Osteoblast (primary cell): ENCODE data around the gene TIAM2. TPM values are rescaled to one million over a fixed set of nuclear protein-coding genes. Genes with fewer than 3 reads are reported as not detected.
"Not testable (repeated sequence)": the region's sequence is repeated elsewhere in the genome, so short reads cannot be mapped to it uniquely, and the experiment has no call there.

Experiments used
- DNase-seq: peaks from one replicate; pipeline ENCODE4 v3.0.0; 2011; ENCODE audit warnings: low spot score, mixed read lengths; ENCODE audit not compliant: insufficient read length; ENCODE audit errors: missing footprints
- H2AFZ ChIP-seq: 2 replicates; pipeline ENCODE4 v1.6.0; 2011; ENCODE audit warnings: mild to moderate bottlenecking, low read length
- H3K27ac ChIP-seq: 2 replicates; pipeline ENCODE4 v1.5.1; 2011; ENCODE audit warnings: mild to moderate bottlenecking, low read depth, low read length, moderate library complexity
- H3K27me3 ChIP-seq: 2 replicates; pipeline ENCODE4 v1.6.0; 2012; ENCODE audit warnings: mild to moderate bottlenecking, control low read depth, inconsistent platforms, low read length, moderate library complexity; ENCODE audit not compliant: insufficient read depth
- H3K36me3 ChIP-seq: 2 replicates; pipeline ENCODE4 v1.5.1; 2011; ENCODE audit warnings: mild to moderate bottlenecking, low read length, control low read depth, moderate library complexity; ENCODE audit not compliant: insufficient read depth
- H3K4me1 ChIP-seq: 2 replicates; pipeline ENCODE4 v1.5.1; 2011; ENCODE audit warnings: mild to moderate bottlenecking, low read length, control low read depth, moderate library complexity; ENCODE audit not compliant: insufficient read depth
- H3K4me2 ChIP-seq: 2 replicates; pipeline ENCODE4 v1.6.0; 2011; ENCODE audit warnings: mild to moderate bottlenecking, low read length; ENCODE audit not compliant: insufficient read depth
- H3K4me3 ChIP-seq: fragments of 200-600 bp; sonication (generic); 3 replicates; pipeline ENCODE4 v1.5.1; 2012; ENCODE audit warnings: mild to moderate bottlenecking, low read length, inconsistent platforms; ENCODE audit not compliant: insufficient read depth
- H3K79me2 ChIP-seq: 2 replicates; pipeline ENCODE4 v1.6.0; 2012; ENCODE audit warnings: mild to moderate bottlenecking, low read length, control low read depth, inconsistent platforms; ENCODE audit not compliant: insufficient read depth
- H3K9me3 ChIP-seq: 2 replicates; pipeline ENCODE4 v1.5.1; 2011; ENCODE audit warnings: low read depth, low read length, control low read depth
- H4K20me1 ChIP-seq: 2 replicates; pipeline ENCODE4 v1.6.0; 2012; ENCODE audit warnings: mild to moderate bottlenecking, low read length, control low read depth; ENCODE audit not compliant: insufficient read depth
- CTCF ChIP-seq: IDR thresholded peaks from 2 replicates; pipeline ENCODE4 v1.5.1; 2011; ENCODE audit warnings: mild to moderate bottlenecking, low read depth, low read length, moderate library complexity; ENCODE audit errors: extremely low read depth
- total RNA-seq: library from RNA; depleted of rRNA; stranded (reverse); fragments of >200 nt; gene quantifications from 2 replicates; pipeline ENCODE4 v1.2.3, GENCODE V29; 2012

The TIAM2 gene
- total RNA-seq, 1 donor, result 31.8 TPM

- H2AFZ ChIP-seq, result no peak overlapping the region
- no peak for TF ChIP-seq CTCF
- H3K27me3 ChIP-seq, result no peaks in the 10 kb centered on the region
- no peak overlapping the region for H3K27ac ChIP-seq
- H3K4me1 ChIP-seq, result peaks cover 27% of the 10 kb centered on the region
- no peak overlapping the region for H3K4me3 ChIP-seq
- no peaks in the 10 kb centered on the region for H3K36me3 ChIP-seq
- H3K79me2 ChIP-seq, result no peaks in the 10 kb centered on the region
- no peak for DNase-seq
- no peaks in the 10 kb centered on the region for H3K9me3 ChIP-seq
- no peaks in the 10 kb centered on the region for H4K20me1 ChIP-seq
- no peak overlapping the region for H3K4me2 ChIP-seq
Observed at GRCh38 chr6:155091756-155092155, 96.6 kb downstream of the TIAM2 start.

GRCh38 chr6:155093430-155093829 is 98.3 kb downstream of the TIAM2 start:
- Histone ChIP-seq H3K4me3 (no peak overlapping the region), H4K20me1 (no peaks in the 10 kb centered on the region)

GRCh38 chr6:155100087-155100486 is 105.0 kb downstream of the TIAM2 start:
- no peaks in the 10 kb centered on the region for H3K9me3 ChIP-seq
- TF ChIP-seq CTCF, result no peak
- H3K4me1 ChIP-seq, result peaks cover 20% of the 10 kb centered on the region
- H3K79me2 ChIP-seq, result peaks cover 2% of the 10 kb centered on the region
- H3K4me3 ChIP-seq, result no peak overlapping the region
- H3K36me3 ChIP-seq, result no peaks in the 10 kb centered on the region
- no peaks in the 10 kb centered on the region for H3K27me3 ChIP-seq
- no peak overlapping the region for H2AFZ ChIP-seq
- H3K27ac ChIP-seq, result no peak overlapping the region
- H4K20me1 ChIP-seq, result no peaks in the 10 kb centered on the region
- no peak overlapping the region for H3K4me2 ChIP-seq
- no peak for DNase-seq

More at GRCh38 chr6:155093430-155093829, 98.3 kb downstream of the TIAM2 start:
- Histone ChIP-seq H3K4me1 (peaks cover 27% of the 10 kb centered on the region), H2AFZ (no peak overlapping the region), H3K4me2 (no peak overlapping the region), H3K36me3 (no peaks in the 10 kb centered on the region), H3K27ac (no peak overlapping the region), H3K79me2 (no peaks in the 10 kb centered on the region), H3K9me3 (no peaks in the 10 kb centered on the region), H3K27me3 (no peaks in the 10 kb centered on the region)
- TF ChIP-seq CTCF, result no peak
- no peak for DNase-seq

GRCh38 chr6:155100591-155100990 is 105.5 kb downstream of the TIAM2 start:
- H2AFZ ChIP-seq, result no peak overlapping the region
- TF ChIP-seq CTCF, result no peak
- H3K27ac ChIP-seq, result no peak overlapping the region
- no peaks in the 10 kb centered on the region for H3K36me3 ChIP-seq
- peaks cover 2% of the 10 kb centered on the region for H3K79me2 ChIP-seq
- no peak overlapping the region for H3K4me2 ChIP-seq
- DNase-seq, result no peak
- peaks cover 19% of the 10 kb centered on the region for H3K4me1 ChIP-seq
- H3K27me3 ChIP-seq, result no peaks in the 10 kb centered on the region
- no peaks in the 10 kb centered on the region for H4K20me1 ChIP-seq
- no peaks in the 10 kb centered on the region for H3K9me3 ChIP-seq
- H3K4me3 ChIP-seq, result no peak overlapping the region

GRCh38 chr6:155103083-155103645 is 108.0 kb downstream of the TIAM2 start:
- H4K20me1 ChIP-seq, H3K9me3 ChIP-seq, H2AFZ ChIP-seq, H3K27me3 ChIP-seq, H3K4me3 ChIP-seq, H3K79me2 ChIP-seq, H3K36me3 ChIP-seq: not testable (repeated sequence)
- Histone ChIP-seq H3K4me2 (peak overlapping the region; percentile 53), H3K4me1 (peaks cover 34% of the 10 kb centered on the region), H3K27ac (peak overlapping the region; percentile 53)
- peak; percentile 62 for DNase-seq
